ENCODE data around the gene DLEC1.

GRCh38 chr3:38139191-38139590 is 100.2 kb downstream of the DLEC1 start:
- TF ChIP-seq CTCF (IDR thresholded peaks at IDR 0.05) (no peak), POLR2A (IDR thresholded peaks at IDR 0.05) (no peak)
